ENCODE results near the gene CFD.

- TF ChIP-seq YY1 (tag by site-specific recombination; IDR thresholded peaks at IDR 0.05), result no peak
- TF ChIP-seq CTCF (tag by site-specific recombination; IDR thresholded peaks at IDR 0.05), result no peak
- TF ChIP-seq, protein P1, sequence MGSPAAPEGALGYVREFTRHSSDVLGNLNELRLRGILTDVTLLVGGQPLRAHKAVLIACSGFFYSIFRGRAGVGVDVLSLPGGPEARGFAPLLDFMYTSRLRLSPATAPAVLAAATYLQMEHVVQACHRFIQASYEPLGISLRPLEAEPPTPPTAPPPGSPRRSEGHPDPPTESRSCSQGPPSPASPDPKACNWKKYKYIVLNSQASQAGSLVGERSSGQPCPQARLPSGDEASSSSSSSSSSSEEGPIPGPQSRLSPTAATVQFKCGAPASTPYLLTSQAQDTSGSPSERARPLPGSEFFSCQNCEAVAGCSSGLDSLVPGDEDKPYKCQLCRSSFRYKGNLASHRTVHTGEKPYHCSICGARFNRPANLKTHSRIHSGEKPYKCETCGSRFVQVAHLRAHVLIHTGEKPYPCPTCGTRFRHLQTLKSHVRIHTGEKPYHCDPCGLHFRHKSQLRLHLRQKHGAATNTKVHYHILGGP (tag by site-specific recombination; IDR thresholded peaks at IDR 0.05), result no peak
- no peak for TF ChIP-seq ZNF121 (tag by site-specific recombination; IDR thresholded peaks at IDR 0.05)
- peak; percentile 23; the same call in 1 of the 2 replicates for TF ChIP-seq KLF1 (tag by site-specific recombination; IDR thresholded peaks at IDR 0.05)
- TF ChIP-seq ZBTB1 (tag by site-specific recombination; IDR thresholded peaks at IDR 0.05), result no peak
- TF ChIP-seq PATZ1 (tag by site-specific recombination; IDR thresholded peaks at IDR 0.05), result no peak
- no peak for TF ChIP-seq ZNF239 (tag by site-specific recombination; IDR thresholded peaks at IDR 0.05)
- TF ChIP-seq ZNF114 (tag by site-specific recombination; IDR thresholded peaks at IDR 0.05), result no peak
Measured at GRCh38 chr19:876780-877314, 17.4 kb downstream of the CFD start.
